Mononuclear cell (primary cell): ENCODE results near the gene MTURN. TPM values are rescaled to one million over a fixed set of nuclear protein-coding genes. Genes with fewer than 3 reads are reported as not detected.

Source experiments
- total RNA-seq: library from RNA; depleted of rRNA; stranded (reverse); fragments of >200 nt; gene quantifications from one replicate; pipeline ENCODE4 v1.2.3, GENCODE V29; 2012

MTURN gene
- total RNA-seq, 1 donor = 40.7 TPM

Other genes with a start within 250 kb of the MTURN start
- 5.1 TPM for gene SCRN1, start 145.2 kb upstream of the MTURN start, total RNA-seq
- gene FKBP14, start 108.3 kb upstream of the MTURN start, total RNA-seq = 5.5 TPM
- 5.2 TPM for gene PLEKHA8, start 106.6 kb upstream of the MTURN start, total RNA-seq
- gene ZNRF2, start 149.6 kb downstream of the MTURN start, total RNA-seq = 34.1 TPM